HEK293 (cell line): ENCODE results near the gene TMSB4X.

Experiments
- CTCF ChIA-PET: fragments of 350-600 bp; formaldehyde crosslinking; extraction: SDS; loops from one replicate; lab custom pipeline; 2021; ENCODE audit warnings: antibody characterized with exemption; lab: Yijun Ruan, JAX
- POLR2A ChIA-PET: fragments of 300-600 bp; formaldehyde crosslinking; extraction: SDS; loops from one replicate; lab custom pipeline; 2020; ENCODE audit warnings: antibody characterized with exemption, inconsistent platforms; lab: Yijun Ruan, JAX
- H3K27ac ChIP-seq: fragments of 200-500 bp; sonication (Bioruptor generic); 2 replicates; pipeline ENCODE4 v1.5.1; 2014; ENCODE audit warnings: low read depth, low read length, control low read depth, inconsistent platforms; ENCODE audit errors: extremely low read depth
- H3K36me3 ChIP-seq, 2 experiments: fragments of 200-500 bp in 1 of 2; sonication (Bioruptor generic) in 1 of 2; 1 replicate in 1 of 2; 2 replicates in 1 of 2; pipeline ENCODE4 v1.5.1; 2014 to 2017; ENCODE audit warnings: inconsistent platforms in 2 of 2, low read length in 2 of 2; ENCODE audit not compliant: control insufficient read depth in 2 of 2, insufficient read depth in 1 of 2
- H3K4me1 ChIP-seq: fragments of 200-500 bp; sonication (Bioruptor generic); 2 replicates; pipeline ENCODE4 v1.5.1; 2014; ENCODE audit warnings: mild to moderate bottlenecking, low read length, inconsistent platforms; ENCODE audit not compliant: control insufficient read depth, insufficient read depth
- H3K4me3 ChIP-seq: 2 replicates; pipeline ENCODE4 v1.5.1; 2011; ENCODE audit warnings: low read depth, mild to moderate bottlenecking, control low read depth, low read length, moderate library complexity
- H3K9me3 ChIP-seq: fragments of 200-500 bp; sonication (Bioruptor generic); 2 replicates; pipeline ENCODE4 v1.5.1; 2014; ENCODE audit warnings: low read depth, low read length, inconsistent platforms; ENCODE audit not compliant: control insufficient read depth, insufficient read depth
- BCL11B ChIP-seq: fragments of 450-650 bp; formaldehyde crosslinking; IDR thresholded peaks from 2 replicates; pipeline ENCODE4 v1.5.1; 2016; ENCODE audit warnings: low read depth, missing biosample characterization, missing genetic modification characterization
- FEZF1 ChIP-seq: fragments of 450-650 bp; formaldehyde crosslinking; IDR thresholded peaks from 2 replicates; pipeline ENCODE4 v1.5.1; 2016; ENCODE audit warnings: missing biosample characterization, missing genetic modification characterization
- GLIS2 ChIP-seq: fragments of 450-650 bp; formaldehyde crosslinking; IDR thresholded peaks from 2 replicates; pipeline ENCODE4 v1.5.1; 2016; ENCODE audit warnings: missing biosample characterization, missing genetic modification characterization
- KLF1 ChIP-seq: fragments of 450-650 bp; formaldehyde crosslinking; IDR thresholded peaks from 2 replicates; pipeline ENCODE4 v1.5.1; 2016; ENCODE audit warnings: missing biosample characterization, missing genetic modification characterization
- KLF9 ChIP-seq: fragments of 450-650 bp; formaldehyde crosslinking; IDR thresholded peaks from 2 replicates; pipeline ENCODE4 v1.5.1; 2016; ENCODE audit warnings: missing biosample characterization, missing genetic modification characterization, low read depth
- MEIS1 ChIP-seq: sonication (generic); formaldehyde crosslinking; IDR thresholded peaks from 2 replicates; pipeline ENCODE4 v1.8.1; 2022; ENCODE audit warnings: missing genetic modification reagents, mild to moderate bottlenecking, borderline replicate concordance
- REST ChIP-seq: fragments of 450-650 bp; formaldehyde crosslinking; IDR thresholded peaks from 2 replicates; pipeline ENCODE4 v1.5.1; 2016; ENCODE audit warnings: missing biosample characterization, missing genetic modification characterization
- SCRT1 ChIP-seq: fragments of 450-650 bp; formaldehyde crosslinking; IDR thresholded peaks from 2 replicates; pipeline ENCODE4 v1.5.1; 2016; ENCODE audit warnings: missing biosample characterization, missing genetic modification characterization, borderline replicate concordance
- ZBTB20 ChIP-seq: fragments of 450-650 bp; formaldehyde crosslinking; IDR thresholded peaks from 2 replicates; pipeline ENCODE4 v1.5.1; 2016; ENCODE audit warnings: missing biosample characterization, missing genetic modification characterization
- ZEB2 ChIP-seq: fragments of 450-650 bp; formaldehyde crosslinking; IDR thresholded peaks from 2 replicates; pipeline ENCODE4 v1.5.1; 2016; ENCODE audit warnings: missing biosample characterization, missing genetic modification characterization
- ZFP37 ChIP-seq: fragments of 450-650 bp; formaldehyde crosslinking; IDR thresholded peaks from 2 replicates; pipeline ENCODE4 v1.5.1; 2016; ENCODE audit warnings: missing biosample characterization, missing genetic modification characterization
- ZNF114 ChIP-seq: fragments of 450-650 bp; formaldehyde crosslinking; IDR thresholded peaks from 2 replicates; pipeline ENCODE4 v1.5.0; 2017; ENCODE audit warnings: missing biosample characterization, missing genetic modification characterization
- ZNF174 ChIP-seq: fragments of 450-650 bp; formaldehyde crosslinking; IDR thresholded peaks from 2 replicates; pipeline ENCODE4 v1.5.0; 2017; ENCODE audit warnings: missing biosample characterization, mild to moderate bottlenecking, missing genetic modification characterization
- ZNF2 ChIP-seq: fragments of 450-650 bp; formaldehyde crosslinking; IDR thresholded peaks from 2 replicates; pipeline ENCODE4 v1.5.1; 2016; ENCODE audit warnings: missing biosample characterization, missing genetic modification characterization
- ZNF202 ChIP-seq: fragments of 450-650 bp; formaldehyde crosslinking; IDR thresholded peaks from 2 replicates; pipeline ENCODE4 v1.5.1; 2016; ENCODE audit warnings: missing biosample characterization, missing genetic modification characterization, borderline replicate concordance
- ZNF223 ChIP-seq: fragments of 450-650 bp; formaldehyde crosslinking; IDR thresholded peaks from 2 replicates; pipeline ENCODE4 v1.5.1; 2016; ENCODE audit warnings: missing biosample characterization, missing genetic modification characterization
- ZNF274 ChIP-seq, 2 experiments: fragments of 200-500 bp in 1 of 2; fragments of 450-650 bp in 1 of 2; sonication (Bioruptor generic) in 1 of 2; formaldehyde crosslinking in 1 of 2; IDR thresholded peaks; 2 replicates each; pipeline versions ENCODE4 v1.5.1 to v1.6.1; 2014 to 2016; ENCODE audit warnings: borderline replicate concordance in 1 of 2, inconsistent platforms in 1 of 2, low read length in 1 of 2, missing biosample characterization in 1 of 2, missing genetic modification characterization in 1 of 2
- ZNF311 ChIP-seq: fragments of 450-650 bp; formaldehyde crosslinking; IDR thresholded peaks from 2 replicates; pipeline ENCODE4 v1.5.1; 2017; ENCODE audit warnings: missing biosample characterization, missing genetic modification characterization, borderline replicate concordance
- ZNF426 ChIP-seq: fragments of 450-650 bp; formaldehyde crosslinking; IDR thresholded peaks from 2 replicates; pipeline ENCODE4 v1.5.1; 2017; ENCODE audit warnings: missing biosample characterization, missing genetic modification characterization, mild to moderate bottlenecking, inconsistent platforms, moderate library complexity
- ZNF48 ChIP-seq: fragments of 450-650 bp; formaldehyde crosslinking; IDR thresholded peaks from 2 replicates; pipeline ENCODE4 v1.5.1; 2016; ENCODE audit warnings: missing biosample characterization, missing genetic modification characterization
- ZNF558 ChIP-seq: fragments of 450-650 bp; formaldehyde crosslinking; IDR thresholded peaks from 2 replicates; pipeline ENCODE4 v1.5.1; 2016; ENCODE audit warnings: missing biosample characterization, missing genetic modification characterization
- ZNF776 ChIP-seq: fragments of 450-650 bp; formaldehyde crosslinking; IDR thresholded peaks from 2 replicates; pipeline ENCODE4 v1.5.0; 2017; ENCODE audit warnings: missing biosample characterization, missing genetic modification characterization, borderline replicate concordance
- ZNF777 ChIP-seq: fragments of 450-650 bp; formaldehyde crosslinking; IDR thresholded peaks from 2 replicates; pipeline ENCODE4 v1.5.1; 2017; ENCODE audit warnings: missing biosample characterization, missing genetic modification characterization, borderline replicate concordance
- TF ChIP-seq, protein P1 (sequence below): fragments of 450-650 bp; formaldehyde crosslinking; optimal IDR thresholded peaks from 2 replicates; pipeline ENCODE3; 2016; ENCODE audit warnings: missing biosample characterization, mild to moderate bottlenecking, missing genetic modification characterization
- TF ChIP-seq, protein P2 (sequence below): fragments of 450-650 bp; formaldehyde crosslinking; IDR thresholded peaks from 2 replicates; pipeline ENCODE4 v1.5.1; 2016; ENCODE audit warnings: missing biosample characterization, missing genetic modification characterization, low read depth

TMSB4X gene

GRCh38 chrX:13009844-13010243 is 34.9 kb downstream of the TMSB4X start (continued):
- no peak for TF ChIP-seq ZNF202 (tag by site-specific recombination)
- no peak for TF ChIP-seq ZNF558 (tag by site-specific recombination)
- no peak for TF ChIP-seq ZNF223 (tag by site-specific recombination)
- TF ChIP-seq BCL11B (tag by site-specific recombination) = no peak
- TF ChIP-seq FEZF1 (tag by site-specific recombination) = no peak
- no peak for TF ChIP-seq MEIS1 (CRISPR knock-in tag)
- no peak for TF ChIP-seq ZNF174 (tag by site-specific recombination)
- TF ChIP-seq ZNF777 (tag by site-specific recombination) = no peak
- no peak for TF ChIP-seq ZNF776 (tag by site-specific recombination)
- TF ChIP-seq, protein P1, sequence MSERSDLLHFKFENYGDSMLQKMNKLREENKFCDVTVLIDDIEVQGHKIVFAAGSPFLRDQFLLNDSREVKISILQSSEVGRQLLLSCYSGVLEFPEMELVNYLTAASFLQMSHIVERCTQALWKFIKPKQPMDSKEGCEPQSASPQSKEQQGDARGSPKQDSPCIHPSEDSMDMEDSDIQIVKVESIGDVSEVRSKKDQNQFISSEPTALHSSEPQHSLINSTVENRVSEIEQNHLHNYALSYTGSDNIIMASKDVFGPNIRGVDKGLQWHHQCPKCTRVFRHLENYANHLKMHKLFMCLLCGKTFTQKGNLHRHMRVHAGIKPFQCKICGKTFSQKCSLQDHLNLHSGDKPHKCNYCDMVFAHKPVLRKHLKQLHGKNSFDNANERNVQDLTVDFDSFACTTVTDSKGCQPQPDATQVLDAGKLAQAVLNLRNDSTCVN (tag by site-specific recombination) = no peak
- no peak for TF ChIP-seq SCRT1 (tag by site-specific recombination)
- no peak for TF ChIP-seq ZNF114 (tag by site-specific recombination)
- TF ChIP-seq KLF1 (tag by site-specific recombination) = no peak
- no peak for TF ChIP-seq ZBTB20 (tag by site-specific recombination)

GRCh38 chrX:13010546-13010945 is 35.6 kb downstream of the TMSB4X start:
- Histone ChIP-seq H3K27ac (no peak overlapping the region), H3K4me3 (no peak overlapping the region), H3K36me3 (no peaks in the 10 kb centered on the region), H3K4me1 (peaks cover 4% of the 10 kb centered on the region; the same call in 1 of the 2 replicates), H3K9me3 (no peaks in the 10 kb centered on the region)
- ChIA-PET POLR2A (no interaction called here), CTCF (interaction anchor here (0.8 to 1.3 kb wide), 2 partner anchors 56 to 478 kb away, joined by 3 to 4 read pairs; no protein-coding TSS in a partner anchor)
- TF ChIP-seq GLIS2 (no peak), ZFP37 (no peak), ZNF274 (IDR thresholded peaks at IDR 0.05; ENCODE audit: low read length) (no peak), ZNF274 (tag by site-specific recombination; IDR thresholded peaks at IDR 0.05; ENCODE audit: borderline replicate concordance) (no peak), ZNF426 (tag by site-specific recombination) (no peak), KLF9 (tag by site-specific recombination) (no peak), REST (no peak), ZNF48 (no peak), ZEB2 (tag by site-specific recombination) (no peak), ZNF2 (no peak), ZNF311 (no peak)
- TF ChIP-seq, protein P2, sequence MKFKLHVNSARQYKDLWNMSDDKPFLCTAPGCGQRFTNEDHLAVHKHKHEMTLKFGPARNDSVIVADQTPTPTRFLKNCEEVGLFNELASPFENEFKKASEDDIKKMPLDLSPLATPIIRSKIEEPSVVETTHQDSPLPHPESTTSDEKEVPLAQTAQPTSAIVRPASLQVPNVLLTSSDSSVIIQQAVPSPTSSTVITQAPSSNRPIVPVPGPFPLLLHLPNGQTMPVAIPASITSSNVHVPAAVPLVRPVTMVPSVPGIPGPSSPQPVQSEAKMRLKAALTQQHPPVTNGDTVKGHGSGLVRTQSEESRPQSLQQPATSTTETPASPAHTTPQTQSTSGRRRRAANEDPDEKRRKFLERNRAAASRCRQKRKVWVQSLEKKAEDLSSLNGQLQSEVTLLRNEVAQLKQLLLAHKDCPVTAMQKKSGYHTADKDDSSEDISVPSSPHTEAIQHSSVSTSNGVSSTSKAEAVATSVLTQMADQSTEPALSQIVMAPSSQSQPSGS (tag by site-specific recombination) = no peak
